ENCODE measurements around the gene SLC37A1.
A peak's percentile ranks its signal among the peaks of the same experiment; 100 is the strongest.

SLC37A1 gene

DNA sequence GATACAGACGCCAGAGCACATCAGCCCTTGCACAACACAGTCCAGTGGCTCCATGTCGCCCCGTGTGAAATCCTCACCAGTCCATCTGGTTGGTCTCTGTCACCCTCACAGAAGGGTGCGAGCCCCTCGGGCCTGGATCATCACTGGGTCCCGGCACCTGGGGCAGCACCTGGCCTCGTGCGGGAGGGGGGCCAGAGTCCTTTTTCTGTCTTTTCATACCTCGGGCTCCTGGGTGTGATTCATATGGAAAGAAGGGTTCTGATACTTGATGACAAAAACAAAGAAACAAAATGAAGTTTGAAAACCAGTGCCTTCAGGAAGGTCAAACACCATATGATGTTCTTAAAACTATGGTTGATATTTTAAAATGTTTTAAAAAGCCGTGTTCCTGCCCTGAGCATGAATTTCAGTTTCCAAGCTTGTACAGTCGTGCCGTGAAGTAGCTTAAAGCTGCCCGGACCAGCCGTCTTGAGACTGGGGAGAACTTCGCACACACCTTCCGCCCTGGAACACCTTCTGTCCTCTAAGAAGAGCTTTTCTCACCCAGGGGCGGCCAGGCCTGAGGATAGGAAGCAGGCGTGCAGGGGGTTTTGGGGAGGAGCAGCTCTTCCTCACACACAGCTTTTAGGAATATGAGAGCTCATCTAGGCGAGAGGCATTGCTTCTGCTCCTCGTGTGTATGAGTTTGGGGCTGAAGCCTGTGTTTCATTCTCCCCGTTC is 35.2 kb downstream of the SLC37A1 start:
- H3K36me3 ChIP-seq (ENCODE audit: control insufficient read depth, insufficient read depth, low read length) = no peaks in the 10 kb centered on the region
- H3K27ac ChIP-seq (ENCODE audit: insufficient read depth, low read depth, low read length, poor library complexity, severe bottlenecking) = no peak overlapping the region
- 80 to 81% methylated on average over 21 of the region's 21 CpGs for WGBS, 2 experiments
- no peak overlapping the region for H3K4me3 ChIP-seq (ENCODE audit: insufficient read depth, low read depth, low read length)
- no peaks in the 10 kb centered on the region for H3K9me3 ChIP-seq (ENCODE audit: control insufficient read depth, low read length)
- H3K4me1 ChIP-seq (ENCODE audit: control insufficient read depth, insufficient read depth, low read length) = no peaks in the 10 kb centered on the region
- no peaks in the 10 kb centered on the region for H3K27me3 ChIP-seq (ENCODE audit: control insufficient read depth, insufficient read depth, low read length, poor library complexity, severe bottlenecking)

DNA sequence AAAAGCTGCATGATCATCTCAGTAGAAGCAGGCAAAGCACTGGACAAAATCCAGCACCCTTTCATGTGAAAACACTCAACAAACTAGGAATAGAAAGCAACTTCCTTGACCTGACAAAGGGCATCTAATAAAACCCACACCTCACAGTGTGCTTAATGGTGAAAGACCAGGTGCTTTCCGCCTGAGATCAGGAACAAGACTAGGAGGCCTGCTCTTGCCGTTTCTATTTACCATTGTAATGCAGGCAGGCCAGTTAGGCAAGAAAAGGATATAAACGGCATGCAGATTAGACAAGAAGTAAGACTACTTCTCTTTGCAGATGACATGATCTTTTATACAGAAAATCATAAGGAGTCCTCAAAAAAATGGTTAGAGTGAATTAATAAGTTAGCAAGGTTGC is 37.2 kb downstream of the SLC37A1 start:
- H3K36me3 ChIP-seq (ENCODE audit: control insufficient read depth, insufficient read depth, low read length) = no peaks in the 10 kb centered on the region
- H3K27me3 ChIP-seq (ENCODE audit: control insufficient read depth, insufficient read depth, low read length, poor library complexity, severe bottlenecking) = no peaks in the 10 kb centered on the region
- WGBS, 2 experiments = 84 to 90% methylated on average over 3 of the region's 3 CpGs
- H3K9me3 ChIP-seq (ENCODE audit: control insufficient read depth, low read length) = no peaks in the 10 kb centered on the region
- no peak overlapping the region for H3K4me3 ChIP-seq (ENCODE audit: insufficient read depth, low read depth, low read length)
- H3K4me1 ChIP-seq (ENCODE audit: control insufficient read depth, insufficient read depth, low read length) = no peaks in the 10 kb centered on the region
- H3K27ac ChIP-seq (ENCODE audit: insufficient read depth, low read depth, low read length, poor library complexity, severe bottlenecking) = no peak overlapping the region

DNA sequence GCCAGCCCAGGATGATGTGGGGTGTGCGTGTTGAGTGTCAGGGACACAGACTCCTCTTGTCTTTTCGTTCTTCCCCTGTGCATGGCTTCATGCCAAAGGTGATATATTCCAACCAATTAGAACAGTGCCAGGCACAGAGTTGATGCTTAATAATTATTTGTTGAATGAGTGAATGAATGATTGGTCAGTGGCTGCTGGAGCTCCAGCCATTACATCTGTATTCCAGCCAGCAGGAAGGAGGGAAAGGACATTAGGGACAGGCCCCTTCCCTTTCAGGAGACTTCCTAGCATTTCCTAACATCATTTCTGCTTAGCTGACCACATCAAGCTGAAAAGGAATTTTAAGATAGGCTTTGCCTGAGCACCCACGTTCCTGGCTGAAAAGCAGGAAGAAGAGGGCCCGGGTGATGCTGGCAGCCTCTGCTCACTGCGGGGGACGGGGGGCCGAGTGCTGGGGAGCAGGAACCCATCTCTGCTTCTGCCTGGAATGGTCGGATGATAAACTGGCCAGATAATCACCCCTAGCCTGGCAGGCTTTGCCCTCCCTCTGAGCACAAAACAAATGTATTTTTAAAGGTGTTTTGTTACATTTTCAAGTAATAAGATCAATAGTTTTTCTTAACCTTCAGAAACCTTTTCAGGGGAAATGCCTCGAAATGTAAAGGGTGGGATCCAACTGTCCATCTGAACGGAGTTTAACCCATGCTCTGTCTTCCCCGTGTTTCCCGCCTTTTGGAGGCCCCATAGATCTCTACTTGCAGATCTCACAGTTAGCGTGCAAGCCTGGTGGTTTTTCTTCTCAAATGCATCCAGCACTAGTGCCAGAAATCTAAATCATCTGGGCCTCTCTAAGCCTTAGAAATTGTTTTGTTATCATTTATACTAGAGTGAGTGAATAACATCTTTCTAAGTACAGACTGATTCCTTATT is 39.0 kb downstream of the SLC37A1 start:
- H3K9me3 ChIP-seq (ENCODE audit: control insufficient read depth, low read length) = no peaks in the 10 kb centered on the region
- H3K4me3 ChIP-seq (ENCODE audit: insufficient read depth, low read depth, low read length) = no peak overlapping the region
- peaks cover 5% of the 10 kb centered on the region for H3K4me1 ChIP-seq (ENCODE audit: control insufficient read depth, insufficient read depth, low read length)
- H3K36me3 ChIP-seq (ENCODE audit: control insufficient read depth, insufficient read depth, low read length) = no peaks in the 10 kb centered on the region
- no peak overlapping the region for H3K27ac ChIP-seq (ENCODE audit: insufficient read depth, low read depth, low read length, poor library complexity, severe bottlenecking)
- H3K27me3 ChIP-seq (ENCODE audit: control insufficient read depth, insufficient read depth, low read length, poor library complexity, severe bottlenecking) = no peaks in the 10 kb centered on the region
- WGBS, 2 experiments = 92 to 93% methylated on average over 13 of the region's 13 CpGs

DNA sequence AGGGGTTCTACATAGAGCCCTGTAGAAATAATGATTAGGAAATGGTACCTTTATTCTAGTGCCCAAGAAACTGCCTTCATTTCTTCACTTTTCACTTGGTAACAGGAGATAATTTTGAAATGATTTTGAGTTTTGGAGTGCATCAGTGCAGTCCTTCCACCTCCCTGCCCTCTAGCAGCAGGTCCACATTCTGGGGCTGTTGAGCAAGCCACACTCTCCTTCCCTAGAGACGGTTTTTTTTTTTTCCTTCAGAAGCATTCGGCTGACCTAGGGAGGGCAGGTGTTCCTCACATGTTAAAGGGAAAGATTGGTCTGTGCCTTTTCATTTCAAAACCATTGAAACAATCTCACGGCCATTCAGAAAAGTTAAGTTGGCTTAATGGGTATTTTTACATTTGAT is 39.8 kb downstream of the SLC37A1 start:
- Histone ChIP-seq H3K27ac (ENCODE audit: insufficient read depth, low read depth, low read length, poor library complexity, severe bottlenecking) (no peak overlapping the region), H3K4me1 (ENCODE audit: control insufficient read depth, insufficient read depth, low read length) (peaks cover 5% of the 10 kb centered on the region), H3K27me3 (ENCODE audit: control insufficient read depth, insufficient read depth, low read length, poor library complexity, severe bottlenecking) (no peaks in the 10 kb centered on the region), H3K4me3 (ENCODE audit: insufficient read depth, low read depth, low read length) (no peak overlapping the region), H3K9me3 (ENCODE audit: control insufficient read depth, low read length) (no peaks in the 10 kb centered on the region), H3K36me3 (ENCODE audit: control insufficient read depth, insufficient read depth, low read length) (no peaks in the 10 kb centered on the region)
- WGBS, 2 experiments = 79% methylated on average over 3 of the region's 3 CpGs; no CpG with 5 or more reads in 1 of the 2 experiments

DNA sequence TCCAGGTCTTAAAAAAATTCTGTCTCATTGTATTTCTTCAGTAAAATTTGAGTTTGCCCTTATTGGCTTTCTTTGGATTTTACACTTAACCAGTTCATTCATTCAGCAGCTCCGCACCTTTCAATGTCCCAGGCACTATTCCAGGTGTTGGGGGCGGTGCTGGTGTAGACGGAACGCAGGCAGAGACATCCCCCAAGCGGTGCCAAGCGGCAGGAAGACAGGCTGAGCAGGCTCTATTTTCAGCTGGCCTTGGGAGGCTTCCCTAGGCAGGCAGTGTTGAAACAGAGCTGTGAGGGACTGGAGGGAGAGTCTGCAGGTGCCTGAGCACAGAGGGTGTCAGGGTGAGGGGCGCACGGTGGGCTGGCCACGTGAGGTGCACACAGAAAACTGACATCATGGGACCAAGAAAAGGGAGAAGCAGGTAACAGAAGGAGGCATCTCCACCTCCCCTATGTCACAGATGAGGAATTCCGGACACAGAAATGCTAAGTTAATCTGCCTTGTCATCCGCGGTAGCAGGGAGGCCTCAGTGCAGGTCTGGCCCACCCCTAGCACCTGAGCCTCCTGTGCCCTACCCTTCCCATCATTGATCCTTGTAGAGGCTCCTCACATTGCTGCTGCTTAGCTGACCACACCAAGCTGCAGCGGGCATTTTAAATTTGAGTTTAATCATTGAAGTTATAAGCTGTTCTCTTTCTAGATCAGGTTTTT is 40.8 kb downstream of the SLC37A1 start:
- WGBS, 2 experiments = 81 to 84% methylated on average over 13 of the region's 13 CpGs
- Histone ChIP-seq H3K27me3 (ENCODE audit: control insufficient read depth, insufficient read depth, low read length, poor library complexity, severe bottlenecking) (no peaks in the 10 kb centered on the region), H3K4me3 (ENCODE audit: insufficient read depth, low read depth, low read length) (no peak overlapping the region), H3K36me3 (ENCODE audit: control insufficient read depth, insufficient read depth, low read length) (no peaks in the 10 kb centered on the region), H3K4me1 (ENCODE audit: control insufficient read depth, insufficient read depth, low read length) (peaks cover 5% of the 10 kb centered on the region), H3K27ac (ENCODE audit: insufficient read depth, low read depth, low read length, poor library complexity, severe bottlenecking) (no peak overlapping the region), H3K9me3 (ENCODE audit: control insufficient read depth, low read length) (no peaks in the 10 kb centered on the region)

DNA sequence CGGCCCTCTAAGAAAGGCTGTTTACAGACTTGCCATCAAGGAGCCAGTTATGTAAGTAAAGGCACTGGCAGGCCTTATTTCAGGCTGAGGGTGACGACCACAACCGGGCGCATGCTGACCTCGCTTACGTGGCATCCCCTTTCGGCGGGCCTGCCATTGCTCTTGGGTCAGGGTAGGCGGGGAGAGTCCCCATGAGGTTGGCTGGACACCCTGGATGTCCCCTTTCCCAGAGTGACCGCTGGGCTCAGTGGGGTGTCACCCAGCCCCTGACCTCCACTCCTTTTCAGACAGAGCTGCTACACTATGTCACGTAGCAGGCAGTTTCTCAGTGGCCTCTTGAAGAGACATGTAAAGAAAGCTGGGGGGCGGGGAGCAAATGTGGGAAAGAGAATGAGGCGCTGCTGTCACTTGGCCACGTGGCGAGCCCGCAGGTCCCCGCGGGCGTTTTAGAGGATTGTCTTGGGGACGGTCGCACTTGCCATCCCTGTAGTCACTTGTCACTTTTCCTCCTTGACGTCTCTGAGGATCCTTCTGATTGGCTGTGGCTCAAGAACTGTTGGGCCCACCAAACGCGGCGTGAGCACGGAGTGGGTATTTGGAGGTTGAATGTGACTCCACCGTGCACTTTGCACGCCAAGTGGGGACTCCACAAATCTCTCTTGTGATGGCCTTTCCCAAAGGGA is 42.2 kb downstream of the SLC37A1 start:
- H3K4me1 ChIP-seq (ENCODE audit: control insufficient read depth, insufficient read depth, low read length) = peaks cover 5% of the 10 kb centered on the region
- no peak overlapping the region for H3K4me3 ChIP-seq (ENCODE audit: insufficient read depth, low read depth, low read length)
- 94% methylated on average over 28 of the region's 28 CpGs for WGBS, 2 experiments
- no peak overlapping the region for H3K27ac ChIP-seq (ENCODE audit: insufficient read depth, low read depth, low read length, poor library complexity, severe bottlenecking)
- no peaks in the 10 kb centered on the region for H3K36me3 ChIP-seq (ENCODE audit: control insufficient read depth, insufficient read depth, low read length)
- no peaks in the 10 kb centered on the region for H3K27me3 ChIP-seq (ENCODE audit: control insufficient read depth, insufficient read depth, low read length, poor library complexity, severe bottlenecking)
- no peaks in the 10 kb centered on the region for H3K9me3 ChIP-seq (ENCODE audit: control insufficient read depth, low read length)

DNA sequence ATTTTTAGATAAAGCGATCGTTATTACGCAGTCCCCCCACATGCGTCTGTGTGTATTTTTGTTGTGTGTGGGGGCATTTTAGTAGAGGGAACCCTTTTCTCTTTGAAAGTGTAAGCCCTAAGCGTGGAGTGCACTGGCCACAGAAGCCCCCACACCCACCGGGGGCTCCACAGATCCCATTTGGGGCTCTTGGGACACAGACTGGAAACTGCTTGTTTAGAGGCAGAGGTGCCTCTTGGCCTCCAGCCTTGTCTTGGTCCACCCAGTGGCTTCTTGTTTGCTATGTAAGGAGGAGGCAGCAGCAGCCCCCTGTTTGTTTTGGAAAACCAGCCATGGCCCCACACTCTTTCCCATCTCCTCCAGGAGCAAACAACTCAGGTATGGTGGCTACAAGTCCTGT is 42.8 kb downstream of the SLC37A1 start:
- H3K36me3 ChIP-seq (ENCODE audit: control insufficient read depth, insufficient read depth, low read length) = no peaks in the 10 kb centered on the region
- no peak overlapping the region for H3K4me3 ChIP-seq (ENCODE audit: insufficient read depth, low read depth, low read length)
- WGBS, 2 experiments = 96% methylated on average over 6 of the region's 6 CpGs
- H3K4me1 ChIP-seq (ENCODE audit: control insufficient read depth, insufficient read depth, low read length) = peaks cover 5% of the 10 kb centered on the region
- no peaks in the 10 kb centered on the region for H3K27me3 ChIP-seq (ENCODE audit: control insufficient read depth, insufficient read depth, low read length, poor library complexity, severe bottlenecking)
- H3K27ac ChIP-seq (ENCODE audit: insufficient read depth, low read depth, low read length, poor library complexity, severe bottlenecking) = peak overlapping the region; percentile 36
- no peaks in the 10 kb centered on the region for H3K9me3 ChIP-seq (ENCODE audit: control insufficient read depth, low read length)

DNA sequence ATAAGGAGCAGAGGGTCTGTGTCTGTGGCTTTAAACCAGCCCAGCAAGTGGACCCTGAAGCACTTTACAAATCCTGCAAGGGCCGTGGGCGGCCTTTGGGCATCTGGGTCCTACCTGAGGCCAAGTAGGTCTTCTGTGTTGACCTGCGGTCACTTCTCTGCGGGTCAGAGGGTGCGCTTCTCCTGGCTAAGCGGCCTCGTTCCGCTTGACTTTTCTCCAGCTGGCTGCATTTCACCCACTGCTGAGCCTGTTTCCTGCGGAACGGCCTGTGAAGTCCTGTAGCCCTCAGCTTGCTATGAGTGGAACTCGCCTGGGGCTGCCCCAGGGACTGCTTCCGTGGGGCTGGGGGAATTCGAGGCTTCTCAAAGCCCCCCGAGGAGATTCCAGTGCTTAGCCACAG is 43.3 kb downstream of the SLC37A1 start:
- 90 to 91% methylated on average over 14 of the region's 14 CpGs for WGBS, 2 experiments
- Histone ChIP-seq H3K27me3 (ENCODE audit: control insufficient read depth, insufficient read depth, low read length, poor library complexity, severe bottlenecking) (no peaks in the 10 kb centered on the region), H3K4me3 (ENCODE audit: insufficient read depth, low read depth, low read length) (no peak overlapping the region)

DNA sequence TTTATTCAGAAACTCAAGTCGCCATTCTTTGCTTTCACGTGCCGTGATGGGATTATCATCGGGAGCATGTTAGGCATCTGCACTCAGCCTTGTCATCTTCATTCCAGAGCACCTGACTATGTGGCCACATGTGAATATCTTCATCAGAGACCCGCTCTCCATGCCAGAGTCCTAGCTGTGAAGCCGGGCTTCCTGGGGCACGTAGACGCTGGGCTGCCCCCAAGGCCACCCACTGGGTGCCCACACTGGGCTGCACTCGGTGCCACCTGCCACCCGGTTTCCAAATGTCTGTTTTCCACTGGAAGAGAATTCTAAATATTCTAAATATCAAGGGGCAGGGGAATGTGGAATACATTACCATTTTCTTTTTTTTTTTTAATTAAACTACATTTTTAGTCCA is 43.8 kb downstream of the SLC37A1 start:
- Histone ChIP-seq H3K27ac (ENCODE audit: insufficient read depth, low read depth, low read length, poor library complexity, severe bottlenecking) (no peak overlapping the region), H3K27me3 (ENCODE audit: control insufficient read depth, insufficient read depth, low read length, poor library complexity, severe bottlenecking) (no peaks in the 10 kb centered on the region), H3K4me1 (ENCODE audit: control insufficient read depth, insufficient read depth, low read length) (peaks cover 5% of the 10 kb centered on the region), H3K9me3 (ENCODE audit: control insufficient read depth, low read length) (no peaks in the 10 kb centered on the region), H3K4me3 (ENCODE audit: insufficient read depth, low read depth, low read length) (no peak overlapping the region), H3K36me3 (ENCODE audit: control insufficient read depth, insufficient read depth, low read length) (no peaks in the 10 kb centered on the region)
- WGBS, 2 experiments = 94 to 95% methylated on average over 10 of the region's 10 CpGs

More for the DNA sequence above, 43.3 kb downstream of the SLC37A1 start:
- no peaks in the 10 kb centered on the region for H3K36me3 ChIP-seq (ENCODE audit: control insufficient read depth, insufficient read depth, low read length)
- no peaks in the 10 kb centered on the region for H3K9me3 ChIP-seq (ENCODE audit: control insufficient read depth, low read length)
- peaks cover 5% of the 10 kb centered on the region for H3K4me1 ChIP-seq (ENCODE audit: control insufficient read depth, insufficient read depth, low read length)
- H3K27ac ChIP-seq (ENCODE audit: insufficient read depth, low read depth, low read length, poor library complexity, severe bottlenecking) = peak overlapping the region; percentile 36

All from ectodermal cell (in vitro differentiated cells).